HepG2 (cell line): ENCODE measurements around the gene HEXIM1. TPM values are rescaled to one million over a fixed set of nuclear protein-coding genes. Genes with fewer than 3 reads are reported as not detected.

ENCODE experiments used
- ARID5B ChIP-seq: IDR thresholded peaks from 2 replicates; pipeline ENCODE4 v1.4.0; 2020; ENCODE audit warnings: mild to moderate bottlenecking, missing genetic modification reagents
- ATF2 ChIP-seq: sonication (generic); formaldehyde crosslinking; IDR thresholded peaks from 2 replicates; pipeline ENCODE4 v1.4.0; 2020; ENCODE audit warnings: missing genetic modification reagents
- BRCA1 ChIP-seq: sonication (generic); formaldehyde crosslinking; IDR thresholded peaks from 2 replicates; pipeline ENCODE4 v1.4.0; 2020; ENCODE audit warnings: missing genetic modification reagents
- EEA1 ChIP-seq: sonication (generic); formaldehyde crosslinking; IDR thresholded peaks from 2 replicates; pipeline ENCODE4 v1.5.1; 2020; ENCODE audit warnings: mild to moderate bottlenecking, missing genetic modification reagents, borderline replicate concordance
- FIP1L1 ChIP-seq: fragments of 200-400 bp; formaldehyde crosslinking; IDR thresholded peaks from 2 replicates; pipeline ENCODE4 v1.6.1; 2018; ENCODE audit warnings: low read depth, mild to moderate bottlenecking, low read length, moderate library complexity, borderline replicate concordance; ENCODE audit not compliant: insufficient read depth
- FOXA3 ChIP-seq: IDR thresholded peaks from 2 replicates; pipeline ENCODE4 v1.6.1; 2016; ENCODE audit warnings: missing genetic modification reagents, missing compliant biosample characterization
- KDM6A ChIP-seq: IDR thresholded peaks from 2 replicates; pipeline ENCODE4 v1.6.1; 2016; ENCODE audit warnings: low read depth
- MTERF4 ChIP-seq: sonication (generic); formaldehyde crosslinking; IDR thresholded peaks from 2 replicates; pipeline ENCODE4 v1.8.0; 2023; ENCODE audit warnings: mild to moderate bottlenecking, missing genetic modification reagents
- NR3C1 ChIP-seq: sonication (generic); formaldehyde crosslinking; IDR thresholded peaks from 2 replicates; pipeline ENCODE4 v1.4.0; 2020; ENCODE audit warnings: missing genetic modification reagents
- PHF8 ChIP-seq: sonication (generic); formaldehyde crosslinking; IDR thresholded peaks from 2 replicates; pipeline ENCODE4 v1.5.0; 2020; ENCODE audit warnings: missing genetic modification reagents
- PRPF4 ChIP-seq: fragments of 200-400 bp; formaldehyde crosslinking; IDR thresholded peaks from 2 replicates; pipeline ENCODE4 v1.6.1; 2016; ENCODE audit warnings: low read length, low read depth; ENCODE audit not compliant: poor library complexity, severe bottlenecking
- RARG ChIP-seq: sonication (generic); formaldehyde crosslinking; IDR thresholded peaks from 2 replicates; pipeline ENCODE4 v1.4.0; 2020; ENCODE audit warnings: low read depth, mild to moderate bottlenecking, missing genetic modification reagents
- SALL1 ChIP-seq: sonication (generic); formaldehyde crosslinking; IDR thresholded peaks from 2 replicates; pipeline ENCODE4 v1.8.0; 2022; ENCODE audit warnings: mild to moderate bottlenecking, missing genetic modification reagents
- ZC3H4 ChIP-seq: sonication (generic); formaldehyde crosslinking; IDR thresholded peaks from 2 replicates; pipeline ENCODE4 v1.4.0; 2020; ENCODE audit warnings: missing genetic modification reagents, borderline replicate concordance
- ZFY ChIP-seq: sonication (generic); formaldehyde crosslinking; IDR thresholded peaks from 2 replicates; pipeline ENCODE4 v1.4.0; 2020; ENCODE audit warnings: missing genetic modification reagents
- ZMYM2 ChIP-seq: sonication (generic); formaldehyde crosslinking; IDR thresholded peaks from 2 replicates; pipeline ENCODE4 v1.8.0; 2022; ENCODE audit warnings: mild to moderate bottlenecking, missing genetic modification reagents
- ZNF225 ChIP-seq: sonication (generic); formaldehyde crosslinking; IDR thresholded peaks from 2 replicates; pipeline ENCODE4 v1.4.0; 2020; ENCODE audit warnings: mild to moderate bottlenecking, missing genetic modification reagents
- ZNF879 ChIP-seq: sonication (generic); formaldehyde crosslinking; IDR thresholded peaks from 2 replicates; pipeline ENCODE4 v1.8.1; 2023; ENCODE audit warnings: missing genetic modification reagents
- polyA plus RNA-seq, 8 experiments: library from polyadenylated mRNA; depleted of rRNA in 3 of 8; stranded (reverse) in 7 of 8; unstranded in 1 of 8; fragments of >200 nt; fragmentation: Illumina TruSeq in 4 of 8; extraction: Trizol in 4 of 8; gene quantifications; 2 replicates each; pipeline versions ENCODE4 v1.2.1 to v1.2.3, GENCODE V29; 2011 to 2016; ENCODE audit warnings: low read depth in 4 of 8, missing spikeins in 1 of 8, mixed read lengths in 1 of 8; ENCODE audit not compliant: insufficient read depth in 1 of 8
- total RNA-seq, 5 experiments: library from RNA; depleted of rRNA; stranded (reverse); fragments of >200 nt; fragmentation: Illumina TruSeq; extraction: Trizol; gene quantifications; 2 replicates each; pipeline ENCODE4 v1.2.3, GENCODE V29; 2016; ENCODE audit warnings: low read depth in 1 of 5
- TF ChIP-seq, protein P1 (sequence below): sonication (generic); formaldehyde crosslinking; IDR thresholded peaks from 2 replicates; pipeline ENCODE4 v1.4.0; 2020; ENCODE audit warnings: mild to moderate bottlenecking, missing genetic modification reagents
- TF ChIP-seq, protein P2 (sequence below): fragments of 450-650 bp; IDR thresholded peaks from 2 replicates; pipeline ENCODE4 v1.6.1; 2017

HEXIM1 gene
- total and polyA plus RNA-seq, 2 of the 13 experiments (the other 11 are each of a cell fraction or from before 2014, with no cell fraction given), result 10.5 to 16.6 TPM

DNA sequence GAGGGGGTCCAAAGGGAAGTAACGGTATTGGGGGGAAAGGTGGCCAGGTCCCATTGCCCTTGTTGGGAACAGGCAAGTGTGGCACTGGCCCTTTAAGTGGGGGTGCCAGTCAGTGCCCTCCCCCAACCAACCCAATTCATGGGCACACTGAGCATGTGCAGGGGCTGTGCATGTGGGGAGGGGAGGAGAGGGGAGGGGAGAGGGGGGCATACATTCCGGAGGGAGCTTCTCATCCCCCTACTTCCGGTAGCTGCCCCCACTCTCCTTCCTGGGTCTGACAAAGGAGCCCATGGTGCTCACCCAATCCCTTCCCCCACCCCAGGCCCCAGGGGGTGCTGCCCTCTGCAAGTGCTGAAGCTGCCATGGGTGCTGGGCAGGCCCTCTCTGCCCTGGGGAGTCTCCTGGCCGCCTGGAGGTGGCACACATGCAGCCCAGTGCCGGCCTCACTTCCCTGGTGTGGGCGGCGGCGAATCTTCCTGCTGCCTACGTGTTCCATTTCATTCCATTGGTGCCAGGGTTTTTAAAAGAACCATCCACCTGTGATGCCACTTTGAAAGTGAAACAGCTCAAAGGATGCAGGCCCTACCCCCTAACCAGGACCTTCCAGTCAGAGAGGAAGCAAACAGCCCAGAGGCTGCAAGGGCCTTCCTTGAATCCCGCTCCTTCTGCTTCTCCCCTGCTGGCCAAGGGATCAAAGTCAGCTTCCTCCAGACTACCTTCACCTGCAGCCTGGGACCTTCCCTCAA is 24.4 kb downstream of the HEXIM1 start (continued):
- TF ChIP-seq, protein P1, sequence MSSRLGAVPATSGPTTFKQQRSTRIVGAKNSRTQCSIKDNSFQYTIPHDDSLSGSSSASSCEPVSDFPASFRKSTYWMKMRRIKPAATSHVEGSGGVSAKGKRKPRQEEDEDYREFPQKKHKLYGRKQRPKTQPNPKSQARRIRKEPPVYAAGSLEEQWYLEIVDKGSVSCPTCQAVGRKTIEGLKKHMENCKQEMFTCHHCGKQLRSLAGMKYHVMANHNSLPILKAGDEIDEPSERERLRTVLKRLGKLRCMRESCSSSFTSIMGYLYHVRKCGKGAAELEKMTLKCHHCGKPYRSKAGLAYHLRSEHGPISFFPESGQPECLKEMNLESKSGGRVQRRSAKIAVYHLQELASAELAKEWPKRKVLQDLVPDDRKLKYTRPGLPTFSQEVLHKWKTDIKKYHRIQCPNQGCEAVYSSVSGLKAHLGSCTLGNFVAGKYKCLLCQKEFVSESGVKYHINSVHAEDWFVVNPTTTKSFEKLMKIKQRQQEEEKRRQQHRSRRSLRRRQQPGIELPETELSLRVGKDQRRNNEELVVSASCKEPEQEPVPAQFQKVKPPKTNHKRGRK (CRISPR knock-in tag), result no peak
- TF ChIP-seq EEA1 (CRISPR knock-in tag) (0 out of 2 replicates have a peak, but pooled peaks have one; percentile 56), ZNF879 (CRISPR knock-in tag) (no peak), FIP1L1 (peak; percentile 86; the same call in 1 of the 2 replicates), ATF2 (CRISPR knock-in tag) (0 out of 2 replicates have a peak, but pooled peaks have one; percentile 31), BRCA1 (no peak), ARID5B (CRISPR knock-in tag) (peak; percentile 85), MTERF4 (CRISPR knock-in tag) (peak; percentile 84; the same call in 1 of the 2 replicates), ZFY (CRISPR knock-in tag) (peak; percentile 59), PRPF4 (peak; percentile 98), ZC3H4 (peak; percentile 67; the same call in 1 of the 2 replicates), FOXA3 (CRISPR knock-in tag) (peak; percentile 72), ZNF225 (CRISPR knock-in tag) (no peak), PHF8 (CRISPR knock-in tag) (peak; percentile 44), SALL1 (CRISPR knock-in tag) (peak; percentile 66; the same call in 1 of the 2 replicates), RARG (CRISPR knock-in tag) (peak; percentile 86; the same call in 1 of the 2 replicates), KDM6A (CRISPR knock-in tag) (0 out of 2 replicates have a peak, but pooled peaks have one; percentile 62), ZMYM2 (CRISPR knock-in tag) (no peak), NR3C1 (CRISPR knock-in tag) (no peak)
- TF ChIP-seq, protein P2, sequence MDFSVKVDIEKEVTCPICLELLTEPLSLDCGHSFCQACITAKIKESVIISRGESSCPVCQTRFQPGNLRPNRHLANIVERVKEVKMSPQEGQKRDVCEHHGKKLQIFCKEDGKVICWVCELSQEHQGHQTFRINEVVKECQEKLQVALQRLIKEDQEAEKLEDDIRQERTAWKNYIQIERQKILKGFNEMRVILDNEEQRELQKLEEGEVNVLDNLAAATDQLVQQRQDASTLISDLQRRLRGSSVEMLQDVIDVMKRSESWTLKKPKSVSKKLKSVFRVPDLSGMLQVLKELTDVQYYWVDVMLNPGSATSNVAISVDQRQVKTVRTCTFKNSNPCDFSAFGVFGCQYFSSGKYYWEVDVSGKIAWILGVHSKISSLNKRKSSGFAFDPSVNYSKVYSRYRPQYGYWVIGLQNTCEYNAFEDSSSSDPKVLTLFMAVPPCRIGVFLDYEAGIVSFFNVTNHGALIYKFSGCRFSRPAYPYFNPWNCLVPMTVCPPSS, result no peak
